GM23338 (cell line): Measurements from ENCODE around the gene DKK2. TPM values are rescaled to one million over a fixed set of nuclear protein-coding genes. Genes with fewer than 3 reads are reported as not detected.

Experiments
- ATAC-seq: fragments of 200-7000 bp; cut with Tn5 transposase; 3 replicates; pipeline ENCODE4 v1.9.1; 2020
- DNase-seq: peaks from one replicate; pipeline ENCODE4 v3.0.0-alpha.2; 2015; ENCODE audit warnings: low spot score
- H2AFZ ChIP-seq: fragments of 200-600 bp; sonication (generic); 2 replicates; pipeline ENCODE4 v1.8.0; 2016; ENCODE audit warnings: antibody characterized with exemption, mild to moderate bottlenecking, moderate library complexity
- H3F3A ChIP-seq: fragments of 200-600 bp; sonication (generic); replicated peaks from 2 replicates; pipeline ENCODE4 v1.8.0; 2017; ENCODE audit warnings: antibody characterized with exemption, mixed run types, low read depth
- H3K27ac ChIP-seq: fragments of 200-600 bp; sonication (generic); 2 replicates; pipeline ENCODE4 v1.6.1; 2016; ENCODE audit warnings: low read depth
- H3K27me3 ChIP-seq: fragments of 200-600 bp; sonication (generic); 2 replicates; pipeline ENCODE4 v1.8.0; 2016; ENCODE audit warnings: mild to moderate bottlenecking, mixed run types, moderate library complexity; ENCODE audit not compliant: insufficient read depth
- H3K36me3 ChIP-seq: fragments of 200-600 bp; sonication (generic); 2 replicates; pipeline ENCODE4 v1.8.0; 2016; ENCODE audit warnings: mild to moderate bottlenecking; ENCODE audit not compliant: insufficient read depth
- H3K4me1 ChIP-seq: fragments of 200-600 bp; sonication (generic); 2 replicates; pipeline ENCODE4 v1.8.0; 2016; ENCODE audit warnings: mild to moderate bottlenecking, moderate library complexity; ENCODE audit not compliant: insufficient read depth
- H3K4me2 ChIP-seq: fragments of 200-600 bp; sonication (generic); 2 replicates; pipeline ENCODE4 v1.7.1; 2017; ENCODE audit warnings: mixed run types
- H3K4me3 ChIP-seq: fragments of 200-600 bp; sonication (generic); 2 replicates; pipeline ENCODE4 v1.6.1; 2016; ENCODE audit warnings: mixed run types
- H3K79me2 ChIP-seq: fragments of 200-600 bp; sonication (generic); replicated peaks from 2 replicates; pipeline ENCODE4 v1.8.0; 2017; ENCODE audit warnings: mild to moderate bottlenecking; ENCODE audit not compliant: insufficient read depth
- H3K9me2 ChIP-seq: fragments of 200-600 bp; sonication (generic); 2 replicates; pipeline ENCODE4 v1.8.0; 2017; ENCODE audit not compliant: insufficient read depth
- H4K20me1 ChIP-seq: fragments of 200-600 bp; sonication (generic); replicated peaks from 2 replicates; pipeline ENCODE4 v1.8.0; 2017; ENCODE audit warnings: mild to moderate bottlenecking; ENCODE audit not compliant: insufficient read depth
- H3K27ac Mint-ChIP-seq: 2 replicates; pipeline ENCODE4 v1.8.0; 2020; ENCODE audit warnings: inconsistent platforms, mild to moderate bottlenecking, moderate library complexity, mixed read lengths
- H3K27me3 Mint-ChIP-seq: 3 replicates; pipeline ENCODE4 v1.8.0; 2022; ENCODE audit warnings: low read depth, mild to moderate bottlenecking, moderate library complexity, mixed read lengths, inconsistent platforms; ENCODE audit not compliant: insufficient read depth, poor library complexity
- H3K36me3 Mint-ChIP-seq: 3 replicates; pipeline ENCODE4 v1.8.0; 2021; ENCODE audit warnings: low read depth, mild to moderate bottlenecking, inconsistent platforms, moderate library complexity, mixed read lengths
- H3K4me1 Mint-ChIP-seq: 3 replicates; pipeline ENCODE4 v1.8.0; 2020; ENCODE audit warnings: mild to moderate bottlenecking, inconsistent platforms, mixed read lengths
- H3K4me3 Mint-ChIP-seq: 3 replicates; pipeline ENCODE4 v1.8.0; 2021; ENCODE audit warnings: moderate library complexity, mild to moderate bottlenecking, inconsistent platforms, mixed read lengths
- H3K9me3 Mint-ChIP-seq: 3 replicates; pipeline ENCODE4 v1.8.0; 2020; ENCODE audit warnings: moderate library complexity, mild to moderate bottlenecking, inconsistent platforms, mixed read lengths
- EZH2 ChIP-seq: fragments of 200-600 bp; sonication (generic); IDR thresholded peaks from one replicate; pipeline ENCODE4 v1.8.0; 2017; ENCODE audit warnings: antibody characterized with exemption, mild to moderate bottlenecking, low read depth; ENCODE audit not compliant: unreplicated experiment
- EZH2phosphoT487 ChIP-seq: fragments of 200-600 bp; sonication (generic); IDR thresholded peaks from one replicate; pipeline ENCODE4 v1.8.1; 2018; ENCODE audit warnings: antibody characterized with exemption; ENCODE audit not compliant: unreplicated experiment
- JUNB ChIP-seq: IDR thresholded peaks from one replicate; pipeline ENCODE4 v1.6.1; 2016; ENCODE audit warnings: antibody characterized with exemption; ENCODE audit not compliant: unreplicated experiment
- NANOG ChIP-seq: IDR thresholded peaks from 2 replicates; pipeline ENCODE4 v1.6.1; 2016; ENCODE audit warnings: antibody characterized with exemption, borderline replicate concordance
- REST ChIP-seq: IDR thresholded peaks from one replicate; pipeline ENCODE4 v1.6.1; 2018; ENCODE audit warnings: antibody characterized with exemption; ENCODE audit not compliant: unreplicated experiment
- STAT1 ChIP-seq: IDR thresholded peaks from one replicate; pipeline ENCODE4 v1.6.1; 2016; ENCODE audit warnings: antibody characterized with exemption; ENCODE audit not compliant: unreplicated experiment
- ZNF114 ChIP-seq: fragments of 250-450 bp; sonication (Bioruptor Pico); IDR thresholded peaks from 2 replicates; pipeline ENCODE4 v1.5.0; 2020; ENCODE audit warnings: mild to moderate bottlenecking, moderate library complexity
- ZNF331 ChIP-seq: fragments of 250-450 bp; sonication (Bioruptor Pico); IDR thresholded peaks from 2 replicates; pipeline ENCODE4 v1.5.0; 2020; ENCODE audit warnings: low read depth, mild to moderate bottlenecking, moderate library complexity
- long read RNA-seq: library from polyadenylated mRNA; unstranded; transcript quantifications from one replicate; pipeline ENCODE4 v2.0.0, GENCODE V29; 2020; ENCODE audit not compliant: unreplicated experiment
- polyA plus RNA-seq: library from polyadenylated mRNA; unstranded; fragments of >200 nt; fragmentation: Nextera tagmentation; extraction: Ambion mirVana; gene quantifications from 2 replicates; pipeline ENCODE4 v1.2.1, GENCODE V29; 2016
- total RNA-seq: library from RNA; depleted of rRNA; stranded (reverse); fragments of >200 nt; shearing (Covaris generic); gene quantifications from 2 replicates; pipeline ENCODE4 v1.2.3, GENCODE V29; 2014; rRNA removed
- TF ChIP-seq, protein P1 (sequence below), 2 experiments: fragments of 200-600 bp in 1 of 2; sonication (generic) in 1 of 2; conservative IDR thresholded peaks; 2 replicates each; pipeline versions ENCODE4 v1.5.1 to v1.6.1; 2016 to 2017; ENCODE audit warnings: antibody characterized with exemption in 2 of 2, low read depth in 2 of 2, mild to moderate bottlenecking in 2 of 2, moderate library complexity in 1 of 2

Gene DKK2
- total RNA-seq (0.58 TPM in 1 of 2 replicates, not detected in the other), polyA plus RNA-seq (0.05 and 0.09 TPM in 2 replicates)
- long read RNA-seq: 0 reads

GRCh38 chr4:107035819-107036583 lies at the start of gene DKK2:
Gene DKK2, minus strand, starts transcription at chr4:107036313. Its CDS starts 722 bp downstream, at chr4:107035591.
- Mint-ChIP-seq H3K9me3 (no peaks in the 10 kb centered on the region), H3K4me3 (peak within 1 kb of the TSS; percentile 88), H3K27ac (no peak within 1 kb of the TSS), H3K4me1 (peaks cover 17% of the 10 kb centered on the region), H3K36me3 (no peaks in the 10 kb centered on the region), H3K27me3 (peaks cover 46% of the 10 kb centered on the region)
- no peaks in the 10 kb centered on the region for H3F3A ChIP-seq
- H3K4me2 ChIP-seq: peak within 1 kb of the TSS; percentile 94
- H3K9me2 ChIP-seq: no peaks in the 10 kb centered on the region
- H4K20me1 ChIP-seq: no peaks in the 10 kb centered on the region; the same call in 1 of the 2 replicates
- H2AFZ ChIP-seq: peak within 1 kb of the TSS; percentile 96
- H3K36me3 ChIP-seq: no peaks in the 10 kb centered on the region
- peaks cover 64% of the 10 kb centered on the region for H3K27me3 ChIP-seq
- ATAC-seq: peak; percentile 56
- H3K4me3 ChIP-seq: peak within 1 kb of the TSS; percentile 70
- TF ChIP-seq JUNB: no peak
- TF ChIP-seq ZNF114 (CRISPR knock-in tag): no peak
- TF ChIP-seq EZH2: peak; percentile 72
- no peak for TF ChIP-seq REST
- no peak for TF ChIP-seq NANOG
- TF ChIP-seq STAT1: no peak
- peak; percentile 6 for TF ChIP-seq EZH2phosphoT487
- TF ChIP-seq, protein P1, sequence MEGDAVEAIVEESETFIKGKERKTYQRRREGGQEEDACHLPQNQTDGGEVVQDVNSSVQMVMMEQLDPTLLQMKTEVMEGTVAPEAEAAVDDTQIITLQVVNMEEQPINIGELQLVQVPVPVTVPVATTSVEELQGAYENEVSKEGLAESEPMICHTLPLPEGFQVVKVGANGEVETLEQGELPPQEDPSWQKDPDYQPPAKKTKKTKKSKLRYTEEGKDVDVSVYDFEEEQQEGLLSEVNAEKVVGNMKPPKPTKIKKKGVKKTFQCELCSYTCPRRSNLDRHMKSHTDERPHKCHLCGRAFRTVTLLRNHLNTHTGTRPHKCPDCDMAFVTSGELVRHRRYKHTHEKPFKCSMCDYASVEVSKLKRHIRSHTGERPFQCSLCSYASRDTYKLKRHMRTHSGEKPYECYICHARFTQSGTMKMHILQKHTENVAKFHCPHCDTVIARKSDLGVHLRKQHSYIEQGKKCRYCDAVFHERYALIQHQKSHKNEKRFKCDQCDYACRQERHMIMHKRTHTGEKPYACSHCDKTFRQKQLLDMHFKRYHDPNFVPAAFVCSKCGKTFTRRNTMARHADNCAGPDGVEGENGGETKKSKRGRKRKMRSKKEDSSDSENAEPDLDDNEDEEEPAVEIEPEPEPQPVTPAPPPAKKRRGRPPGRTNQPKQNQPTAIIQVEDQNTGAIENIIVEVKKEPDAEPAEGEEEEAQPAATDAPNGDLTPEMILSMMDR (conservative IDR thresholded peaks at IDR 0.05; ENCODE audit: low read depth in 2 of 2): no peak
- no peak for TF ChIP-seq ZNF331
- H3K79me2 ChIP-seq: no peaks in the 10 kb centered on the region
- H3K4me1 ChIP-seq: peaks cover 17% of the 10 kb centered on the region
- DNase-seq: peak; percentile 62
- H3K27ac ChIP-seq: no peak within 1 kb of the TSS

DNA sequence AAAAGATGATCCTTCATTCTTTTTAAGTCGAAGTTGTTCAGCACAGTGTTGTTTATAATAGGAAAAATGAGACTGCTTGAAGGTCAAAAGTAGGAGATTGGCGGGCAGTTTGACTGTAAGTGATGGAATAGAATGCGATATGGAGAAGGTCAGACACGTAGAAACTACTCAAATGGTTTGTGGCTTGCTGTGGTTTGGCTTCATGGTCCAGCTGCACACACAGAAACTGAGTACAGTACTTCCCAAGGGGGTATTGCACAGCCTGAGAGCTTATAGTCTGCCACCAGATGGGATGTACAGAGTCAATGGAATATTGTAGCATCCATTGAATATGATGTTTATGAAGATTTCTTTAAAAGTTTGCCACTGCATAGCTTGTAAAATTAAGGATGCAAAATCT lies 41.1 kb upstream of the DKK2 start:
- H3F3A ChIP-seq: no peaks in the 10 kb centered on the region
- no peak overlapping the region for H3K4me2 ChIP-seq
- no peaks in the 10 kb centered on the region for H3K27me3 Mint-ChIP-seq
- no peaks in the 10 kb centered on the region for H3K4me1 Mint-ChIP-seq
- peaks cover 8% of the 10 kb centered on the region for H3K36me3 Mint-ChIP-seq
- no peaks in the 10 kb centered on the region for H3K79me2 ChIP-seq
- DNase-seq: no peak
- H4K20me1 ChIP-seq: no peaks in the 10 kb centered on the region
- no peak for ATAC-seq
- no peak overlapping the region for H2AFZ ChIP-seq
- no peaks in the 10 kb centered on the region for H3K27me3 ChIP-seq
- no peaks in the 10 kb centered on the region for H3K9me2 ChIP-seq
- no peak overlapping the region for H3K4me3 Mint-ChIP-seq
- TF ChIP-seq ZNF331: no peak
- H3K4me1 ChIP-seq: no peaks in the 10 kb centered on the region
- H3K9me3 Mint-ChIP-seq: peaks cover 7% of the 10 kb centered on the region; the same call in 2 of the 3 replicates
- no peak overlapping the region for H3K4me3 ChIP-seq
- H3K36me3 ChIP-seq: no peaks in the 10 kb centered on the region
- H3K27ac ChIP-seq: no peak overlapping the region
- no peak overlapping the region for H3K27ac Mint-ChIP-seq
